H9 (cell line): ENCODE results near the gene MAGOH. TPM values are rescaled to one million over a fixed set of nuclear protein-coding genes. Genes with fewer than 3 reads are reported as not detected.
"Not testable (repeated sequence)": the region's sequence is repeated elsewhere in the genome, so short reads cannot be mapped to it uniquely, and the experiment has no call there.

Source experiments
- DNase-seq: peaks from one replicate; pipeline ENCODE4 v3.0.0-alpha.2; 2017
- H2AFZ ChIP-seq: one replicate; pipeline ENCODE4 v1.6.1; 2013; ENCODE audit warnings: mild to moderate bottlenecking, low read length, control low read depth, moderate library complexity
- H2AK5ac ChIP-seq: 2 replicates; pipeline ENCODE4 v1.6.1; 2013; ENCODE audit warnings: low read length, control low read depth, mixed read lengths; ENCODE audit not compliant: insufficient read length
- H2BK120ac ChIP-seq: one replicate; pipeline ENCODE4 v1.6.1; 2013; ENCODE audit warnings: low read depth, mild to moderate bottlenecking, low read length, control low read depth, inconsistent platforms; ENCODE audit not compliant: poor library complexity, severe bottlenecking
- H2BK12ac ChIP-seq: 2 replicates; pipeline ENCODE4 v1.6.1; 2013; ENCODE audit warnings: low read length, control low read depth, mixed read lengths, low read depth; ENCODE audit not compliant: insufficient read length
- H2BK15ac ChIP-seq: 2 replicates; pipeline ENCODE4 v1.6.1; 2013; ENCODE audit warnings: low read depth, low read length, control low read depth
- H2BK20ac ChIP-seq: one replicate; pipeline ENCODE4 v1.6.1; 2013; ENCODE audit warnings: low read depth, mild to moderate bottlenecking, low read length, control low read depth, inconsistent platforms; ENCODE audit not compliant: poor library complexity, severe bottlenecking
- H2BK5ac ChIP-seq: 2 replicates; pipeline ENCODE4 v1.6.1; 2013; ENCODE audit warnings: low read length, control low read depth, mixed read lengths; ENCODE audit not compliant: insufficient read length
- H3K14ac ChIP-seq: 2 replicates; pipeline ENCODE4 v1.6.1; 2013; ENCODE audit warnings: low read length, control low read depth; ENCODE audit not compliant: insufficient read depth
- H3K18ac ChIP-seq: 2 replicates; pipeline ENCODE4 v1.6.1; 2013; ENCODE audit warnings: low read depth, mild to moderate bottlenecking, mixed read lengths, low read length, control low read depth; ENCODE audit not compliant: insufficient read length
- H3K23ac ChIP-seq: 2 replicates; pipeline ENCODE4 v1.6.1; 2013; ENCODE audit warnings: low read length, control low read depth, mixed read lengths, low read depth; ENCODE audit not compliant: insufficient read length
- H3K23me2 ChIP-seq: 2 replicates; pipeline ENCODE4 v1.6.1; 2013; ENCODE audit warnings: low read depth, mild to moderate bottlenecking, mixed read lengths, low read length, control low read depth; ENCODE audit not compliant: insufficient read length, poor library complexity, severe bottlenecking
- H3K27ac ChIP-seq: 2 replicates; pipeline ENCODE4 v1.5.1; 2013; ENCODE audit warnings: low read length, control low read depth, mixed read lengths, low read depth; ENCODE audit not compliant: insufficient read length
- H3K27me3 ChIP-seq: 2 replicates; pipeline ENCODE4 v1.6.1; 2013; ENCODE audit warnings: low read length, control low read depth, inconsistent platforms; ENCODE audit not compliant: insufficient read depth
- H3K4ac ChIP-seq: 2 replicates; pipeline ENCODE4 v1.6.1; 2013; ENCODE audit warnings: low read depth, mild to moderate bottlenecking, control low read depth, inconsistent platforms, low read length, moderate library complexity
- H3K4me1 ChIP-seq: 2 replicates; pipeline ENCODE4 v1.6.1; 2013; ENCODE audit warnings: low read length, control low read depth, inconsistent platforms; ENCODE audit not compliant: insufficient read depth
- H3K4me2 ChIP-seq: 2 replicates; pipeline ENCODE4 v1.6.1; 2013; ENCODE audit warnings: low read length, control low read depth, mixed read lengths; ENCODE audit not compliant: insufficient read length, insufficient read depth
- H3K56ac ChIP-seq: 2 replicates; pipeline ENCODE4 v1.6.1; 2013; ENCODE audit warnings: low read depth, mild to moderate bottlenecking, mixed read lengths, low read length, control low read depth; ENCODE audit not compliant: insufficient read length
- H3K79me1 ChIP-seq: 2 replicates; pipeline ENCODE4 v1.6.1; 2013; ENCODE audit warnings: low read depth, mild to moderate bottlenecking, moderate library complexity, low read length, control low read depth, inconsistent platforms; ENCODE audit not compliant: insufficient read depth, poor library complexity, severe bottlenecking
- H3K79me2 ChIP-seq: 2 replicates; pipeline ENCODE4 v1.6.1; 2013; ENCODE audit warnings: low read length, control low read depth, inconsistent platforms; ENCODE audit not compliant: insufficient read depth
- H3K9ac ChIP-seq: 2 replicates; pipeline ENCODE4 v1.6.1; 2013; ENCODE audit warnings: low read length, control low read depth, mixed read lengths; ENCODE audit not compliant: insufficient read length; ENCODE audit errors: extremely low read depth
- H3K9me3 ChIP-seq: one replicate; pipeline ENCODE4 v1.6.1; 2013; ENCODE audit warnings: low read depth, low read length, inconsistent platforms; ENCODE audit not compliant: control insufficient read depth
- H3T11ph ChIP-seq: one replicate; pipeline ENCODE4 v1.6.1; 2013; ENCODE audit warnings: mild to moderate bottlenecking, low read length, control low read depth, inconsistent platforms
- H4K20me1 ChIP-seq: one replicate; pipeline ENCODE4 v1.6.1; 2013; ENCODE audit not compliant: control insufficient read depth, insufficient read length, insufficient read depth
- H4K5ac ChIP-seq: 2 replicates; pipeline ENCODE4 v1.6.1; 2013; ENCODE audit warnings: low read depth, mild to moderate bottlenecking, mixed read lengths, low read length, control low read depth; ENCODE audit not compliant: insufficient read length
- H4K8ac ChIP-seq: replicated peaks from 2 replicates; pipeline ENCODE4 v1.6.1; 2013; ENCODE audit warnings: low read length, control low read depth, mixed read lengths, low read depth; ENCODE audit not compliant: insufficient read length
- H4K91ac ChIP-seq: 2 replicates; pipeline ENCODE4 v1.6.1; 2013; ENCODE audit warnings: low read depth, mild to moderate bottlenecking, moderate library complexity, mixed read lengths, low read length, control low read depth; ENCODE audit not compliant: insufficient read length
- H3K27ac Mint-ChIP-seq, 3 experiments: 2 replicates in 2 of 3; 3 replicates in 1 of 3; pipeline ENCODE4 v1.8.0; 2020 to 2021; ENCODE audit warnings: mixed read lengths in 3 of 3, mild to moderate bottlenecking in 1 of 3, moderate library complexity in 1 of 3
- H3K27me3 Mint-ChIP-seq: 2 replicates; pipeline ENCODE4 v1.8.0; 2021; ENCODE audit warnings: low read depth, mild to moderate bottlenecking, moderate library complexity, mixed read lengths
- H3K36me3 Mint-ChIP-seq, 3 experiments: 2 replicates in 2 of 3; 3 replicates in 1 of 3; pipeline ENCODE4 v1.8.0; 2020 to 2021; ENCODE audit warnings: low read depth in 3 of 3, mixed read lengths in 3 of 3; ENCODE audit not compliant: insufficient read depth in 1 of 3
- H3K4me1 Mint-ChIP-seq, 2 experiments: 2 replicates each; pipeline ENCODE4 v1.8.0; 2020; ENCODE audit warnings: mixed read lengths in 2 of 2
- H3K4me3 Mint-ChIP-seq, 2 experiments: 2 replicates in 1 of 2; 3 replicates in 1 of 2; pipeline ENCODE4 v1.8.0; 2020 to 2021; ENCODE audit warnings: mild to moderate bottlenecking in 2 of 2, mixed read lengths in 2 of 2, moderate library complexity in 1 of 2
- H3K9me3 Mint-ChIP-seq, 2 experiments: 2 replicates in 1 of 2; 3 replicates in 1 of 2; pipeline ENCODE4 v1.8.0; 2020; ENCODE audit warnings: mild to moderate bottlenecking in 2 of 2, mixed read lengths in 2 of 2, moderate library complexity in 1 of 2
- CTCF ChIP-seq: fragments of 200-600 bp; sonication (generic); conservative IDR thresholded peaks from 3 replicates; pipeline ENCODE4 v1.8.0; 2021; ENCODE audit warnings: antibody characterized with exemption, mild to moderate bottlenecking
- whole genome bisulfite sequencing: extraction: QIAGEN DNeasy Blood & Tissue Kit; methylation state at CpG from one replicate; pipeline ENCODE4 v1.1.7; 2013; ENCODE audit warnings: missing lambda C conversion rate, low lambda C conversion rate, mixed read lengths; ENCODE audit not compliant: insufficient read length; ENCODE audit errors: extremely low coverage; 5-methylcytosine and 5-hydroxymethylcytosine counted together
- total RNA-seq: library from RNA; stranded (reverse); gene quantifications from 2 replicates; pipeline ENCODE4 v1.2.1, GENCODE V29; 2021

Gene MAGOH
- total RNA-seq, 1 experiment from 2014 or later = 81.2 TPM

DNA sequence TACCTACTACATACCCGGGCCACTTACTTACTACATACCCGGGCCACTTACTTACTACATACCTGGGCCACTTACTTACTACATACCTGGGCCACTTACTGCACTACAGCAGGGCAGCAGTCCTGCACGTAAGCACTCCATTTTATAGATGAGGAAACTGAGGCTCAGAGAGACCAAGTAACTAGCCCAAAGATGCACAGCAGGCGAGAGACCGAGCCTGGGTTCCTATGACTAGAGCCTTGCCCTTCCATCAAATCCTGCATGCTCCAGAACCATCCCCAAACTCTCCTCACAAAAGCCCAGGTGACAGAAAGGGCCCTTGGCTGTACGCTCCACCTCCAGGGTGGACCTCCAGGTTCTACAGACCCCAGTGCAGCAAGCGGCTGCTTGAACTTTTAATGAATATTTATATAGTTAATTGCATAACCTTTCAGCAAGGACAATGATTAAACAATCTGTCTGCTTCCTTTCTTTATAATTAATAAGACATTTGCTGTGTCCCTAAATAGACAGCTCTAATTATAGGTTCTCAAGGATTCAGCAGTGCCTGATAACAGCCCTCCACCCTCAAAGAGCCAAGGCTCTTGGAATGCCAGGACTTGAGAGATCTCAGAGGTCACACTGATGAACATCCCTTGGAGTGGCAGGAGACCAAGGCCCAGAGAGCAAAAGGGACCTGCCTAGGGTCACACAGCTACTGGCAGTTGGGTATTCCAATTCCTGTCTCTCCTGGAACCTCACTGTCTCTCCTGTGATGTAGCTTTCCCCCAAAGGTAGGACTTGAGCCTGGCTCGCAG is 46.1 kb upstream of the MAGOH start:
- Mint-ChIP-seq H3K9me3 (no peaks in the 10 kb centered on the region), H3K27me3 (no peaks in the 10 kb centered on the region), H3K36me3 (peaks cover 40 to 80% (median 55%) of the 10 kb centered on the region in 3 experiments; a peak in 6 of 7 replicates), H3K4me3 (no peak overlapping the region), H3K27ac (no peak overlapping the region), H3K4me1 (peaks cover 22 to 31% of the 10 kb centered on the region in 2 experiments)
- H3K18ac ChIP-seq = no peak overlapping the region
- TF ChIP-seq CTCF = no peak
- H2AK5ac ChIP-seq = no peak overlapping the region
- no peaks in the 10 kb centered on the region for H3K79me2 ChIP-seq
- no peak overlapping the region for H3T11ph ChIP-seq
- H4K20me1 ChIP-seq = peaks cover 2% of the 10 kb centered on the region
- H3K27ac ChIP-seq = no peak overlapping the region
- H4K91ac ChIP-seq = no peak overlapping the region
- H4K5ac ChIP-seq = no peak overlapping the region
- H2BK120ac ChIP-seq = no peak overlapping the region
- no peak overlapping the region for H3K4ac ChIP-seq
- H2BK20ac ChIP-seq = no peak overlapping the region
- no peak overlapping the region for H2BK15ac ChIP-seq
- H3K79me1 ChIP-seq = no peaks in the 10 kb centered on the region
- no peaks in the 10 kb centered on the region for H3K4me1 ChIP-seq
- no peaks in the 10 kb centered on the region for H3K9me3 ChIP-seq
- WGBS = no CpG with 5 or more reads among the region's 8 CpGs
- H4K8ac ChIP-seq = no peak overlapping the region
- H3K23me2 ChIP-seq = no peaks in the 10 kb centered on the region
- no peaks in the 10 kb centered on the region for H3K27me3 ChIP-seq
- no peak overlapping the region for H2BK5ac ChIP-seq
- H2BK12ac ChIP-seq = no peak overlapping the region
- H3K4me2 ChIP-seq = no peak overlapping the region
- H3K23ac ChIP-seq = no peak overlapping the region
- H3K9ac ChIP-seq = no peak overlapping the region
- no peak overlapping the region for H3K14ac ChIP-seq
- no peak overlapping the region for H3K56ac ChIP-seq
- DNase-seq = no peak
- no peak overlapping the region for H2AFZ ChIP-seq

- WGBS = no CpG with 5 or more reads among the region's 12 CpGs
- not testable (repeated sequence) for H3K27ac Mint-ChIP-seq, H2BK5ac ChIP-seq, H4K5ac ChIP-seq, H2AK5ac ChIP-seq, H3K14ac ChIP-seq, H2BK120ac ChIP-seq, H3K79me1 ChIP-seq, H2BK12ac ChIP-seq, H4K91ac ChIP-seq, H3K9me3 Mint-ChIP-seq, H3K27me3 Mint-ChIP-seq, H3K27ac ChIP-seq, H3K9me3 ChIP-seq, H2BK20ac ChIP-seq, H2AFZ ChIP-seq, H3K4me2 ChIP-seq, H2BK15ac ChIP-seq, H3K4me1 ChIP-seq, H4K20me1 ChIP-seq, H3K4me3 Mint-ChIP-seq, H4K8ac ChIP-seq, H3K4ac ChIP-seq, DNase-seq, H3K9ac ChIP-seq, H3K27me3 ChIP-seq, H3K56ac ChIP-seq, H3K18ac ChIP-seq, H3T11ph ChIP-seq, H3K79me2 ChIP-seq, H3K23ac ChIP-seq, H3K23me2 ChIP-seq
- Mint-ChIP-seq H3K36me3 (peaks cover 33 to 77% (median 50%) of the 10 kb centered on the region in 3 experiments; a peak in 6 of 7 replicates), H3K4me1 (peaks cover 11 to 19% of the 10 kb centered on the region in 2 experiments)
These were observed 44.8 kb upstream of the MAGOH start for GRCh38 chr1:53283156-53283555.
